ENCODE measurements around the gene RBM28. TPM values are rescaled to one million over a fixed set of nuclear protein-coding genes. Genes with fewer than 3 reads are reported as not detected.
A peak's percentile ranks its signal among the peaks of the same experiment; 100 is the strongest.

Gene RBM28, protein sequence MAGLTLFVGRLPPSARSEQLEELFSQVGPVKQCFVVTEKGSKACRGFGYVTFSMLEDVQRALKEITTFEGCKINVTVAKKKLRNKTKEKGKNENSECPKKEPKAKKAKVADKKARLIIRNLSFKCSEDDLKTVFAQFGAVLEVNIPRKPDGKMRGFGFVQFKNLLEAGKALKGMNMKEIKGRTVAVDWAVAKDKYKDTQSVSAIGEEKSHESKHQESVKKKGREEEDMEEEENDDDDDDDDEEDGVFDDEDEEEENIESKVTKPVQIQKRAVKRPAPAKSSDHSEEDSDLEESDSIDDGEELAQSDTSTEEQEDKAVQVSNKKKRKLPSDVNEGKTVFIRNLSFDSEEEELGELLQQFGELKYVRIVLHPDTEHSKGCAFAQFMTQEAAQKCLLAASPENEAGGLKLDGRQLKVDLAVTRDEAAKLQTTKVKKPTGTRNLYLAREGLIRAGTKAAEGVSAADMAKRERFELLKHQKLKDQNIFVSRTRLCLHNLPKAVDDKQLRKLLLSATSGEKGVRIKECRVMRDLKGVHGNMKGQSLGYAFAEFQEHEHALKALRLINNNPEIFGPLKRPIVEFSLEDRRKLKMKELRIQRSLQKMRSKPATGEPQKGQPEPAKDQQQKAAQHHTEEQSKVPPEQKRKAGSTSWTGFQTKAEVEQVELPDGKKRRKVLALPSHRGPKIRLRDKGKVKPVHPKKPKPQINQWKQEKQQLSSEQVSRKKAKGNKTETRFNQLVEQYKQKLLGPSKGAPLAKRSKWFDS
- 10 to 100 TPM; 10.9 to 18.8 (median 16.1) TPM for total RNA-seq
- polyA plus RNA-seq = 10 to 100 TPM; 26.3 to 31.8 TPM

- Histone ChIP-seq H3K4me3 (peak within 1 kb of the TSS; percentile 56 to 74 (median 66)), H3K4me1 (peaks cover 0 to 20% (median 12%) of the 10 kb centered on the region in 3 donors), H3K9me3 (no peaks in the 10 kb centered on the region), H3K36me3 (peaks cover 0 to 1% (median 0%) of the 10 kb centered on the region in 3 donors), H3K27me3 (no peaks in the 10 kb centered on the region), H3K27ac (peak within 1 kb of the TSS; percentile 46 to 76 (median 54))
- TF ChIP-seq, protein P1, sequence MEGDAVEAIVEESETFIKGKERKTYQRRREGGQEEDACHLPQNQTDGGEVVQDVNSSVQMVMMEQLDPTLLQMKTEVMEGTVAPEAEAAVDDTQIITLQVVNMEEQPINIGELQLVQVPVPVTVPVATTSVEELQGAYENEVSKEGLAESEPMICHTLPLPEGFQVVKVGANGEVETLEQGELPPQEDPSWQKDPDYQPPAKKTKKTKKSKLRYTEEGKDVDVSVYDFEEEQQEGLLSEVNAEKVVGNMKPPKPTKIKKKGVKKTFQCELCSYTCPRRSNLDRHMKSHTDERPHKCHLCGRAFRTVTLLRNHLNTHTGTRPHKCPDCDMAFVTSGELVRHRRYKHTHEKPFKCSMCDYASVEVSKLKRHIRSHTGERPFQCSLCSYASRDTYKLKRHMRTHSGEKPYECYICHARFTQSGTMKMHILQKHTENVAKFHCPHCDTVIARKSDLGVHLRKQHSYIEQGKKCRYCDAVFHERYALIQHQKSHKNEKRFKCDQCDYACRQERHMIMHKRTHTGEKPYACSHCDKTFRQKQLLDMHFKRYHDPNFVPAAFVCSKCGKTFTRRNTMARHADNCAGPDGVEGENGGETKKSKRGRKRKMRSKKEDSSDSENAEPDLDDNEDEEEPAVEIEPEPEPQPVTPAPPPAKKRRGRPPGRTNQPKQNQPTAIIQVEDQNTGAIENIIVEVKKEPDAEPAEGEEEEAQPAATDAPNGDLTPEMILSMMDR (IDR thresholded peaks at IDR 0.05) = no peak
- WGBS, 2 donors = 11 to 13% methylated on average over 49 of the region's 49 CpGs
- peak; percentile 81 to 91 (median 83) for DNase-seq
- FAIRE-seq = no peak
- peak; percentile 97 to 98 (median 98) for ATAC-seq
- intact Hi-C loops (cut with DNase I) = no loop called here
Observed at GRCh38 chr7:128343554-128344430, at the start of gene RBM28. TSS of gene RBM28 (minus strand) at chr7:128343908. CDS start at chr7:128343793, 115 bp downstream.

- H3K4me3 ChIP-seq = no peak overlapping the region
- ATAC-seq = no peak
- intact Hi-C loops (cut with DNase I) = no loop called here
- no peaks in the 10 kb centered on the region for H3K36me3 ChIP-seq
- DNase-seq = no peak
- TF ChIP-seq, protein P1 (IDR thresholded peaks at IDR 0.05) = no peak
- WGBS, 2 donors = 93 to 96% methylated on average over 17 to 18 of the region's 18 CpGs
- no peak overlapping the region for H3K27ac ChIP-seq
- no peaks in the 10 kb centered on the region for H3K27me3 ChIP-seq
- H3K9me3 ChIP-seq = no peaks in the 10 kb centered on the region
- FAIRE-seq = no peak
- H3K4me1 ChIP-seq = no peaks in the 10 kb centered on the region
Observed at GRCh38 chr7:128392446-128393327, 49.0 kb upstream of the RBM28 start.

DNA sequence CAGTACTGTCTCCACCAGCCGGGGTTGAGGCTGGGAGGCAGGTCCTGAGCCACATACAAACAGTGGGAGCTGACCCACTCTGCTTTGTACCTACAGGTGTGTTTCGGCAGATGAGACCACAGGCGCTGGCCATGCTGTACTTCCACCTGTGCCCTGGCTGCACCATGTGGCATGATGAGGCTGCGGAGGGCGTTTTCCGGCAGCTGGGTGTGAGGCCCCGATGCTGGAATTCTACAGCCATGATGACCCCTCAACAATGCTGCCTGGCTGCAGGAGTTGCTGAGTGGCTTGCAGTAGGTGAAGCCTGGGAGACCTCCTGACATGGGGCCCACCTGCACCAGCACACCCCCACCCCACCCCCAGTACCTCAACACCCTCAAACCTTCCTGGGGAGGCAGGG is 48.1 kb upstream of the RBM28 start:
- Histone ChIP-seq H3K9me3 (no peaks in the 10 kb centered on the region), H3K4me3 (no peak overlapping the region), H3K4me1 (no peaks in the 10 kb centered on the region), H3K27me3 (no peaks in the 10 kb centered on the region), H3K27ac (no peak overlapping the region), H3K36me3 (no peaks in the 10 kb centered on the region)
- FAIRE-seq (no peak), DNase-seq (no peak), ATAC-seq (no peak)
- TF ChIP-seq, protein P1 (IDR thresholded peaks at IDR 0.05) = no peak
- intact Hi-C loops (cut with DNase I) = no loop called here
- WGBS, 2 donors = 92 to 94% methylated on average over 7 of the region's 7 CpGs

GRCh38 chr7:128390871-128391565 is 47.3 kb upstream of the RBM28 start:
- Histone ChIP-seq H3K9me3 (no peaks in the 10 kb centered on the region), H3K4me3 (no peak overlapping the region), H3K27ac (no peak overlapping the region), H3K4me1 (no peaks in the 10 kb centered on the region), H3K36me3 (no peaks in the 10 kb centered on the region), H3K27me3 (no peaks in the 10 kb centered on the region)
- TF ChIP-seq, protein P1 (IDR thresholded peaks at IDR 0.05) = no peak
- WGBS, 2 donors = 71 to 72% methylated on average over 3 of the region's 3 CpGs
- no peak for ATAC-seq
- no peak for FAIRE-seq
- no peak for DNase-seq
- intact Hi-C loops (cut with DNase I) = no loop called here

All from pancreas (tissue), 10 donors.